ENCODE measurements around the gene CLSTN2.

GRCh38 chr3:140055092-140055791 lies 120.3 kb downstream of the CLSTN2 start:
- TF ChIP-seq CTCF (conservative IDR thresholded peaks at IDR 0.05 in 1 of 2, IDR thresholded peaks at IDR 0.05 in 1 of 2; ENCODE audit: extremely low read depth in 1 of 2, insufficient read depth in 1 of 2, low read depth in 1 of 2, low read length in 2 of 2) (no peak), EZH2 (IDR thresholded peaks at IDR 0.05; ENCODE audit: borderline replicate concordance, low read length) (no peak)
